Activated CD4-positive, alpha-beta T cell treated with anti-CD3 and anti-CD28 coated beads, Interleukin-2, amount 10 ng/mL, durations not matched to agents 7 days and 5 days (primary cell): Measurements from ENCODE around the gene MZT2B. TPM values are rescaled to one million over a fixed set of nuclear protein-coding genes. Genes with fewer than 3 reads are reported as not detected.
A peak's percentile ranks its signal among the peaks of the same experiment; 100 is the strongest.
"Not testable (repeated sequence)": the region's sequence is repeated elsewhere in the genome, so short reads cannot be mapped to it uniquely, and the experiment has no call there.

Experiments
- CTCF ChIA-PET: fragments of 350-600 bp; sonication (Branson Sonifier 250); formaldehyde crosslinking; loops from one replicate; lab custom pipeline; 2021; ENCODE audit warnings: antibody characterized with exemption; lab: Charles Lee
- POLR2A ChIA-PET: fragments of 350-600 bp; sonication (Branson Sonifier 250); formaldehyde crosslinking; loops from one replicate; lab custom pipeline; 2021; ENCODE audit warnings: antibody characterized with exemption; lab: Charles Lee
- DNase-seq: peaks from one replicate; pipeline ENCODE4 v3.0.0-alpha.2; 2020
- H3K27ac Mint-ChIP-seq: one replicate; pipeline ENCODE4 v1.8.0; 2021; ENCODE audit warnings: mild to moderate bottlenecking, moderate library complexity, mixed read lengths
- H3K27me3 Mint-ChIP-seq: one replicate; pipeline ENCODE4 v1.8.0; 2021; ENCODE audit warnings: mixed read lengths
- H3K36me3 Mint-ChIP-seq: one replicate; pipeline ENCODE4 v1.8.0; 2021; ENCODE audit warnings: low read depth, mixed read lengths
- H3K4me1 Mint-ChIP-seq: one replicate; pipeline ENCODE4 v1.8.0; 2021; ENCODE audit warnings: mixed read lengths
- H3K4me3 Mint-ChIP-seq: one replicate; pipeline ENCODE4 v1.8.0; 2021; ENCODE audit warnings: mild to moderate bottlenecking, moderate library complexity, mixed read lengths
- H3K9me3 Mint-ChIP-seq: one replicate; pipeline ENCODE4 v1.8.0; 2021; ENCODE audit warnings: mixed read lengths
- total RNA-seq, 2 experiments: library from RNA; stranded (reverse); gene quantifications; one replicate each; pipeline ENCODE4 v1.2.3, GENCODE V29; 2021

Gene MZT2B
- total RNA-seq, 2 experiments from 2014 or later: 387 to 417 TPM

GRCh38 chr2:130155956-130156623 is 26.0 kb upstream of the MZT2B start:
- DNase-seq: peak; percentile 25
- H3K36me3 Mint-ChIP-seq, H3K27me3 Mint-ChIP-seq, H3K27ac Mint-ChIP-seq, H3K4me1 Mint-ChIP-seq, H3K4me3 Mint-ChIP-seq, POLR2A ChIA-PET, H3K9me3 Mint-ChIP-seq: not testable (repeated sequence)
- CTCF ChIA-PET: interaction anchor here (0.6 to 1.2 kb wide), 3 partner anchors 14 to 1491 kb away, joined by 3 to 4 read pairs (median 4); no protein-coding TSS in a partner anchor

- Mint-ChIP-seq H3K4me3 (no peak overlapping the region), H3K9me3 (no peaks in the 10 kb centered on the region), H3K27me3 (no peaks in the 10 kb centered on the region), H3K27ac (no peak overlapping the region), H3K4me1 (peaks cover 7% of the 10 kb centered on the region), H3K36me3 (peaks cover 6% of the 10 kb centered on the region)
- ChIA-PET POLR2A (no interaction called here), CTCF (interaction anchor here (0.6 to 1.2 kb wide), 3 partner anchors 14 to 1490 kb away, joined by 3 to 4 read pairs (median 4); no protein-coding TSS in a partner anchor)
- no peak for DNase-seq
Observed at GRCh38 chr2:130156624-130157004, 25.4 kb upstream of the MZT2B start.

DNA sequence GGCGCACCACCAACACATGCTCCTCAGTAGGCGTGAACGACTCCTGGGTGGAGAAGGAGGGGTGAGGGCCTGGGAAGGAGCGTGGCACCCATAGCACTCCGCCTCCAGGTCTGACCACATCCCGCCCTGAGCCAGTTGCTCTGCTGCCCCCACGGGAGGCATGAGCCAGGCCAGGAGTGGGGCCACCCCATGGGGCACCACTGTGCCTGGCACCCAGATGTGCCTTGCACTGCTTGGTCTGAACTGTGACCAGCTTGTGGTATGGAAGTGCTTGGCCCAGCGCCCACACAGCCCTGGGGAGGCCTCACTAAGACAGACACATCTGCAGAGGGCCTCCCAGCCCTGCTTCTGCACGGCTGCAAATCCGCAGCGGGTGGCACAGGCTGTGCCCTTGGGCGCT is 24.7 kb upstream of the MZT2B start:
- CTCF ChIA-PET, H3K9me3 Mint-ChIP-seq, DNase-seq, POLR2A ChIA-PET, H3K27me3 Mint-ChIP-seq, H3K4me3 Mint-ChIP-seq, H3K4me1 Mint-ChIP-seq, H3K36me3 Mint-ChIP-seq, H3K27ac Mint-ChIP-seq: not testable (repeated sequence)

DNA sequence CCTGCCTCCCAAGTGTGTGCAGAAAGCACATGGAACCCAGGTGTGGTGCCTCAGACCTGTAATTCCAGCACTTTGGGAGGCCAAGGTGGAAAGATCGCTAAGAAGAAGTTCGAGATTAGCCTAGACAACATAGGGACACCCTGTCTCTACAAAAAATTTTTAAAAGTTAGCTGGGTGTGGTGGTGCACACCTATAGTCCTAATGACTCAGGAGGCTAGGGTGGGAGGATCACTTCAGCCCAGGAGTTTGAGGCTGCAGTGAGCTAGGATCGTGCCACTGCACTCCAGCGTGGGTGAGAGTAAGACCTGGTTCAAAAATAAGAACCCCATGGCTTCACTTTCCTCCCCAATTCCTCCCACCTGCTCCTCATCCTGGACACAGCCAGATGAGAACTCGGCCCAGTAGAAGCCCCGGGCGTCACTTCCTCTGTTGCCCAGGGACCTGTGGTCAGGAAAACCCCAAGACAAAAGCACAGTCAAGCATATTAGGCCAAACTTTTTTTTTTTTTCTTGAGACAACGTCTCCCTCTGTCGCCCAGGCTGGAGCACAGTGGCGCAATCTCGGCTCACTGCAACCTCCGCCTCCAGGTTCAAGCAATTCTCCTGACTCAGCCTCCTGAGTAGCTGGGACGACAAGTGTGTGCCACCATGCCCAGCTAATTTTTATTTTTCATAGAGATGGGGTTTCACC is 24.1 kb upstream of the MZT2B start:
- H3K27ac Mint-ChIP-seq: peak overlapping the region; percentile 46
- CTCF ChIA-PET: interaction anchor here (0.6 to 0.7 kb wide), 2 partner anchors 9 to 1404 kb away, joined by 3 to 4 read pairs; no protein-coding TSS in a partner anchor
- POLR2A ChIA-PET, H3K4me1 Mint-ChIP-seq, H3K27me3 Mint-ChIP-seq, H3K36me3 Mint-ChIP-seq, H3K9me3 Mint-ChIP-seq, H3K4me3 Mint-ChIP-seq, DNase-seq: not testable (repeated sequence)

DNA sequence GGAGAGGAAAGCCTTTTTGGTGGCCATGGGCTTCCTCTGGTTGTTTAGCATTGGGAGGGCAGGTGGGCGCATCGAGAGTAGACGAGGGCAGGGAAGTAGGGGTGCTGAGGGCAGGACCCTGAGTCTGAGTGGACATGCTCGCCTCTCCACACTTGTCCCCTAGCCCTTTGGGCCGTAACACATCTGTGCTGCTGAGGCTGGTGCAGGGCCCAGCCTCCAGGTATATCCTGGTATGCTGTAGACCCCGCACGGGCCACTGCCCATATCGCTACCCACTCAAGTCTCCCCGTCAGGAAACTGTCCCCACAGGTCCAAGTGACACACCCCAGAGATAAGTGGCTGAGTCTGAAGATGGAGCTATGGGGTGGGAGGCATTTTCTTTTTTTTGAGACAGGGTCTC is 23.4 kb upstream of the MZT2B start:
- peaks cover 8% of the 10 kb centered on the region for H3K36me3 Mint-ChIP-seq
- peaks cover 7% of the 10 kb centered on the region for H3K4me1 Mint-ChIP-seq
- H3K27ac Mint-ChIP-seq: no peak overlapping the region
- no peaks in the 10 kb centered on the region for H3K27me3 Mint-ChIP-seq
- ChIA-PET CTCF (interaction anchor here (0.7 kb wide), 1 partner anchor 1405 kb away, joined by 3 read pairs; no protein-coding TSS in a partner anchor), POLR2A (no interaction called here)
- DNase-seq: no peak
- H3K9me3 Mint-ChIP-seq: no peaks in the 10 kb centered on the region
- H3K4me3 Mint-ChIP-seq: no peak overlapping the region

DNA sequence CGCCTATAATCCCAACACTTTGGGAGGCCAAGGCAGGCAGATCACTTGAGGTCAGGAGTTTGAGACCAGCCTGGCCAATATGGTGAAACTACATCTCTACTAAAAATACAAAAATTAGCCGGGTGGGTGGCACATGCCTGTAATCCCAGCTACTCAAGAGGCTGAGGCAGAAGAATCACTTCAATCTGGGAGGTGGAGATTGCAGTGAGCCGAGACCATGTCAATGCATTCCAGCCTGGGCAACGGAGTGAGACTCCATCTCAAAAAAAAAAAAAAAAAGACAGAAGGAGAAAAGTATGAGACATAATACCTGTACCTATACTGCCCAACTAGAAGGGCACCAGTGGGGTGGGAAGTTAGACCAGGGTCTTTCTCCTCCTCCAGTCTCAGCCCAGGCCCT is 22.7 kb upstream of the MZT2B start:
- H3K36me3 Mint-ChIP-seq, H3K9me3 Mint-ChIP-seq, POLR2A ChIA-PET, H3K4me1 Mint-ChIP-seq, H3K4me3 Mint-ChIP-seq, DNase-seq, H3K27ac Mint-ChIP-seq, H3K27me3 Mint-ChIP-seq: not testable (repeated sequence)
- CTCF ChIA-PET: interaction anchor here (0.6 to 2.0 kb wide), 2 partner anchors 22 to 721 kb away, joined by 4 to 5 read pairs; partner anchors contain the start of gene SMPD4

DNA sequence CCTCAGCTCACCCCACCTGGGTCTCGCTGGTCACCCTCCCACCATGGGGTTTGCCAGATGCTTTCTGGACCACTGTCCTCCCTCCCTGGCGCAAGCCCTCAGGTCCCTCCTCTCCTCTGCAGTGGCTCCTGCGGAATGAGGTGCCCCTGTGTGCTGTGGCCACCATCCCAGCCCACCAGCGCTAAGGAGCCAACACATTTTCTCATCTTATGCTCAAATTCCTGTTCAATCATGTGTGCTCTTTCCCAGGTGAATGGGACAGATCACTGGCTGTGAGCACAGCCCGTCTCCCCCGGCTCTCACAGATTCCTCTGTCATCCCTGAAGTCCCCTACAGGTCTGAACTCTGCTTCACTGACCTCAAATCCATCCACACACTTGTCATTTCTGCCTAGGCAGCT is 21.9 kb upstream of the MZT2B start:
- Mint-ChIP-seq H3K4me1 (peaks cover 7% of the 10 kb centered on the region), H3K4me3 (no peak overlapping the region), H3K9me3 (no peaks in the 10 kb centered on the region), H3K27ac (no peak overlapping the region), H3K36me3 (peaks cover 14% of the 10 kb centered on the region), H3K27me3 (no peaks in the 10 kb centered on the region)
- ChIA-PET POLR2A (no interaction called here), CTCF (interaction anchor here (0.6 to 2.0 kb wide), 2 partner anchors 21 to 720 kb away, joined by 4 to 5 read pairs; partner anchors contain the start of gene SMPD4)
- no peak for DNase-seq

DNA sequence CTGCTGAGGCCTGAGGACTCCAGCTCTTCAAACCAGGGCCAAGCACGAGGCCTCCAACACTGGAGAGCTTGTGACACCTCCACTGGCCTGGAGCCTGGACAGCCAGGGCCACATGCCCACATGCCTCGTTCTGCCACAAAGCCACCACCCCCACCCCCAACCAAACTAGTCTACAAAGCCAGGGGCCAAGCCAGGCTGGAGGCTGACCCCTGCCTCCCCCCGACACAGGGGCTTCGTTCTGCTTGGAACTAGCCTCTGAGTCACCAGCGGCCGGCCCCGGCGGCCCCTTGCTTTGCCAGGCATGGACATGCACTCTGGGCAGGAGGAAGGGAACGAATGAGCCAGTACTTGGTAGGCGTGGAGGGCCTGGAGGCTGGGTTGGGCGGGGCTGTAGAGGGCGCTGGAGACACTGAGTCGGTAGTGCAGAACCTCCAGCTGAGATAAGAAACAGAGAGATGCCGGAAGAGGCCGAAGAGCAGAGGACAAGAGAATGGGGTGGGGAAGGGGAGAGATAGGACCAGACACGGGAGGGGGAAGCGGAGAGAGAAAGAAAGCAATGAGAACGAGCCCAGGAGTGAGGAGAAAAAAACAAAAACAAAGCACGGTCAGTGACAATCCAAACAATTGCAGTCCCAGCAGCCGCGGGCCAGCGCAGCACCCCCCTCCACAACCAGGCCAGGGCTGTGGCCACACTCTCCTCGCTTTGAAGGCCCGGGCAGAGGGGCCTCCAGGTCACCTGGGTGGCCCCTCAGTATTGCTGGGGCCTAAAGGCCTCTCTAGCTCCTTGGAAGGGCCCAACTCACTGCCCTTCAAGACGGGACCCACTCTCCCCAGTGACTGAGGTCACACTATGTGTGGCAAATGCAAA is 21.0 kb upstream of the MZT2B start:
- H3K27me3 Mint-ChIP-seq, H3K4me3 Mint-ChIP-seq, H3K4me1 Mint-ChIP-seq, H3K27ac Mint-ChIP-seq, POLR2A ChIA-PET, DNase-seq, H3K9me3 Mint-ChIP-seq: not testable (repeated sequence)
- CTCF ChIA-PET: interaction anchor here (2.0 kb wide), 1 partner anchor 20 kb away, joined by 4 read pairs; the partner anchor contains the start of gene SMPD4
- H3K36me3 Mint-ChIP-seq: peaks cover 14% of the 10 kb centered on the region

DNA sequence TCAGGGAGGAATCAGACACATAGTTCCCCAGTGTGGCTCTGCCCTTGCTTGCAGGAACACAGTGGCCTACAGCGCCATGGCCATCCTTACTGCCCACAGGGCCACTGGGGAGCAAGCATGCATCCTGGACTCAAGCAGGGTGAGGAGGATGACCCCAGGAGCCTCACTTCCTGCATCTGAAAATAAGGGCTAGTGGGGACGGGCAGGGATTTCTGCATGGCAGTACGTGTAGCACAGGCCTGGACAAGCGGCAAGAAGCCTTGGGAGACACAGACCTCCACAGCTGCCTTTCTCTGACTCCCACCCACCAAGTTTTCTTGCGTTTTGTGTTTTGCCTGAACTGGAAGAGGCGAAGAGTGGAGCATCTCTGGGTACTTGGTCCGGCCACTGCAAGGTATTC is 19.6 kb upstream of the MZT2B start:
- H3K36me3 Mint-ChIP-seq: peaks cover 25% of the 10 kb centered on the region
- H3K9me3 Mint-ChIP-seq, H3K27ac Mint-ChIP-seq, H3K4me3 Mint-ChIP-seq, H3K4me1 Mint-ChIP-seq, DNase-seq, H3K27me3 Mint-ChIP-seq, CTCF ChIA-PET, POLR2A ChIA-PET: not testable (repeated sequence)

DNA sequence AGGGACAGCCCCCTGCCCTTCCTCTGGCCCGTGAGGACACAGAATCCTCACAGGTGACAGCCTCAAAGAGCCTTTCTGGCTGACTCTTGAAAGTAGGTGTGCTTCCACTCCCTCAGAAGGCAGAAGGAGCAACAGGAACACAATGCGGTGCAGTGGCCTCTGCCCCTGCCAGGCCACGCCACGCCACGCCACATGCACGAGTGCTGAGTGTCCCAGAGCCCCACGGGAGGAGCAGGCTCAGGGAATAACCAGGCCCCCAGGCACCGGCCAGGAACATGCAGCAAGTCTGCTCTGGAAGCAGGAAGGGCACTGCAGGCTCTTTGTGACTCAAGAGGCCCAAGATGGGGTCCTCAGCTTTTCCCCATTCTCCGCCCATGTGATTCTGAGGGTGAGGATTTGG is 19.1 kb upstream of the MZT2B start:
- H3K27ac Mint-ChIP-seq: no peak overlapping the region
- peaks cover 9% of the 10 kb centered on the region for H3K4me1 Mint-ChIP-seq
- no peak overlapping the region for H3K4me3 Mint-ChIP-seq
- H3K36me3 Mint-ChIP-seq: peaks cover 30% of the 10 kb centered on the region
- POLR2A ChIA-PET: no interaction called here
- DNase-seq: no peak
- CTCF ChIA-PET: no interaction called here
- no peaks in the 10 kb centered on the region for H3K27me3 Mint-ChIP-seq
- no peaks in the 10 kb centered on the region for H3K9me3 Mint-ChIP-seq

GRCh38 chr2:130165293-130166016 is 16.6 kb upstream of the MZT2B start:
- no peak overlapping the region for H3K27ac Mint-ChIP-seq
- peaks cover 40% of the 10 kb centered on the region for H3K36me3 Mint-ChIP-seq
- H3K4me1 Mint-ChIP-seq: peaks cover 14% of the 10 kb centered on the region
- no peaks in the 10 kb centered on the region for H3K27me3 Mint-ChIP-seq
- H3K4me3 Mint-ChIP-seq: no peak overlapping the region
- ChIA-PET POLR2A (no interaction called here), CTCF (interaction anchor here (0.6 kb wide), 1 partner anchor 208 kb away, joined by 4 read pairs; no protein-coding TSS in a partner anchor)
- DNase-seq: no peak
- H3K9me3 Mint-ChIP-seq: no peaks in the 10 kb centered on the region

GRCh38 chr2:130166611-130167010 is 15.5 kb upstream of the MZT2B start:
- H3K4me1 Mint-ChIP-seq: peaks cover 16% of the 10 kb centered on the region
- H3K9me3 Mint-ChIP-seq, H3K4me3 Mint-ChIP-seq, POLR2A ChIA-PET, H3K27me3 Mint-ChIP-seq, DNase-seq: not testable (repeated sequence)
- H3K27ac Mint-ChIP-seq: peak overlapping the region; percentile 25
- peaks cover 42% of the 10 kb centered on the region for H3K36me3 Mint-ChIP-seq
- CTCF ChIA-PET: interaction anchor here (5.5 kb wide), 1 partner anchor 15 kb away, joined by 27 read pairs; the partner anchor contains the start of genes MZT2B and SMPD4
